Parathyroid adenoma (tissue), 2 donors: ENCODE results near the gene PPP3CB.

ENCODE experiments used
- H2AFZ ChIP-seq: fragments of 300-600 bp; sonication (generic); one replicate; pipeline ENCODE4 v1.7.0; 2017; ENCODE audit warnings: antibody characterized with exemption, mild to moderate bottlenecking
- H3K27ac ChIP-seq: fragments of 300-600 bp; sonication (generic); one replicate; pipeline ENCODE4 v1.7.0; 2017
- H3K27me3 ChIP-seq: fragments of 300-600 bp; sonication (generic); one replicate; pipeline ENCODE4 v1.7.0; 2017; ENCODE audit warnings: low read length; ENCODE audit not compliant: control insufficient read depth, insufficient read depth
- H3K36me3 ChIP-seq: fragments of 300-600 bp; sonication (generic); one replicate; pipeline ENCODE4 v1.7.0; 2017; ENCODE audit warnings: low read length; ENCODE audit not compliant: control insufficient read depth, insufficient read depth
- H3K4me1 ChIP-seq: fragments of 300-600 bp; sonication (generic); one replicate; pipeline ENCODE4 v1.7.0; 2017; ENCODE audit warnings: control low read depth
- H3K4me2 ChIP-seq: fragments of 300-600 bp; sonication (generic); one replicate; pipeline ENCODE4 v1.7.0; 2017; ENCODE audit warnings: low read length
- H3K4me3 ChIP-seq: fragments of 300-600 bp; sonication (generic); one replicate; pipeline ENCODE4 v1.7.0; 2017; ENCODE audit warnings: low read depth, low read length
- H3K79me2 ChIP-seq: fragments of 300-600 bp; sonication (generic); one replicate; pipeline ENCODE4 v1.7.0; 2017; ENCODE audit warnings: control low read depth
- H3K9ac ChIP-seq: fragments of 300-600 bp; sonication (generic); one replicate; pipeline ENCODE4 v1.7.0; 2017; ENCODE audit warnings: mild to moderate bottlenecking
- H3K9me3 ChIP-seq: fragments of 300-600 bp; sonication (generic); one replicate; pipeline ENCODE4 v1.7.0; 2017; ENCODE audit warnings: low read length; ENCODE audit not compliant: control insufficient read depth
- TF ChIP-seq, protein P1 (sequence below): fragments of 300-600 bp; sonication (generic); IDR thresholded peaks from one replicate; pipeline ENCODE4 v1.7.0; 2017; ENCODE audit warnings: antibody characterized with exemption, mild to moderate bottlenecking
- donor health status: primary hyperparathyroidism.

Gene PPP3CB

DNA sequence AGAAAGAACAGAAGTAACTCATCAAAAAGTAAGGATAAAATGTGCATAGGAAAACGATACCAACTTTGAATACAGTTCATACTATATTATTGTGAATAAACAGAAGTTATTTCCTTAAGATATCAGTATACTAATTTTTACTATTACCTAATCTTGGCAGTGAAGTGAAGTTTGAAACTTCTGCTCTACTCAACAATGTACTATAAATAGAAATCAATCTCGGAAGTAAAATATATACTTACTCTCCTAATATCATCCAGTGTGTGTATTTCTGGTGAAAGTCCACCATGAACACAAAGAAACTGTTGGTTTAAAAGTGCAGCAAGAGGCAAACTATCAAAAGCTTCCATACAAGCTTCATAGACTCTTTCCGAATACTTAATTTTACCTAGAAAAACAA lies 24.6 kb downstream of the PPP3CB start:
- Histone ChIP-seq H3K27ac (no peak overlapping the region), H3K9me3 (no peaks in the 10 kb centered on the region), H2AFZ (no peak overlapping the region), H3K4me1 (no peaks in the 10 kb centered on the region), H3K4me3 (no peak overlapping the region), H3K4me2 (no peak overlapping the region), H3K36me3 (no peaks in the 10 kb centered on the region), H3K9ac (no peak overlapping the region), H3K27me3 (no peaks in the 10 kb centered on the region), H3K79me2 (no peaks in the 10 kb centered on the region)
- TF ChIP-seq, protein P1, sequence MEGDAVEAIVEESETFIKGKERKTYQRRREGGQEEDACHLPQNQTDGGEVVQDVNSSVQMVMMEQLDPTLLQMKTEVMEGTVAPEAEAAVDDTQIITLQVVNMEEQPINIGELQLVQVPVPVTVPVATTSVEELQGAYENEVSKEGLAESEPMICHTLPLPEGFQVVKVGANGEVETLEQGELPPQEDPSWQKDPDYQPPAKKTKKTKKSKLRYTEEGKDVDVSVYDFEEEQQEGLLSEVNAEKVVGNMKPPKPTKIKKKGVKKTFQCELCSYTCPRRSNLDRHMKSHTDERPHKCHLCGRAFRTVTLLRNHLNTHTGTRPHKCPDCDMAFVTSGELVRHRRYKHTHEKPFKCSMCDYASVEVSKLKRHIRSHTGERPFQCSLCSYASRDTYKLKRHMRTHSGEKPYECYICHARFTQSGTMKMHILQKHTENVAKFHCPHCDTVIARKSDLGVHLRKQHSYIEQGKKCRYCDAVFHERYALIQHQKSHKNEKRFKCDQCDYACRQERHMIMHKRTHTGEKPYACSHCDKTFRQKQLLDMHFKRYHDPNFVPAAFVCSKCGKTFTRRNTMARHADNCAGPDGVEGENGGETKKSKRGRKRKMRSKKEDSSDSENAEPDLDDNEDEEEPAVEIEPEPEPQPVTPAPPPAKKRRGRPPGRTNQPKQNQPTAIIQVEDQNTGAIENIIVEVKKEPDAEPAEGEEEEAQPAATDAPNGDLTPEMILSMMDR = no peak

- no peaks in the 10 kb centered on the region for H3K36me3 ChIP-seq
- H3K9ac ChIP-seq = no peak overlapping the region
- H3K4me2 ChIP-seq = no peak overlapping the region
- no peaks in the 10 kb centered on the region for H3K27me3 ChIP-seq
- H3K27ac ChIP-seq = no peak overlapping the region
- no peak overlapping the region for H2AFZ ChIP-seq
- no peaks in the 10 kb centered on the region for H3K4me1 ChIP-seq
- no peaks in the 10 kb centered on the region for H3K9me3 ChIP-seq
- no peak overlapping the region for H3K4me3 ChIP-seq
- H3K79me2 ChIP-seq = no peaks in the 10 kb centered on the region
- TF ChIP-seq, protein P1 = no peak
These were observed 26.2 kb downstream of the PPP3CB start for GRCh38 chr10:73469579-73469978.

- TF ChIP-seq, protein P1 = no peak
- Histone ChIP-seq H3K36me3 (no peaks in the 10 kb centered on the region), H3K9ac (no peak overlapping the region)
These were observed 28.6 kb downstream of the PPP3CB start for GRCh38 chr10:73467206-73467605.

DNA sequence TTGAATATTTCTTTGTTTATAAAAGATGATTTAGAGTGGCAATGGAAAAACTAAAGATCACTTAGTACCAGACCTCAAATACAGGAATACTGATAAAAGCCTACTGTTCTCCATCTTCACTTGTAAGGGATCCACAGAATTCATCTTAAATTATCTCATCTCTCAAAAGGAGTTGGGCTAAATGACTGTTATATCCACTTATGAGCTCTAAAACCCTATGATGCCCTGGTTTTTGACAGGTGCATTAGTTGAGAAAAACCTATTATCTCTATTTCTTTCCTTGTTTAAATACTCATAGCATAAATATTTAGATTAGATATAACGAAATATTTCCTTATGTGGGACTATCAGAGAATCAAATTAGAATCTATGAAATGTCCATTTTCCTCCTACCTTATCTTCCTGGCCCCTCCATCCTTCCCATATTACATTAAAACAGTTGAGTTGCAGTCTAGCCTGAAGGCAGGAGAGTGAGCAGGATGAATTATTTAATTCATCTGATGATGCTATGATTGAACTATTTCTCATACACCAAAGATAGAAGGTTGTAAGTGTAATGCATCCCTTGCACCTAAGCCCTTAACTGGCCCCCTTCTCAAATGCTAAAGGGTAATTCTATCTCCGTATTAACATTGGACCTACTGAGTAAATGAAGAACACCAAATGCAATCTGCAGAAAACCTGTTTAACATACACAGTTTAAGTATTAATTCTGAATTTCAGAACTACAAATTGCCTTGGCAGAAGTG lies 29.7 kb downstream of the PPP3CB start:
- H3K9me3 ChIP-seq = no peaks in the 10 kb centered on the region
- no peak overlapping the region for H3K9ac ChIP-seq
- H3K4me1 ChIP-seq = no peaks in the 10 kb centered on the region
- no peak overlapping the region for H3K27ac ChIP-seq
- no peaks in the 10 kb centered on the region for H3K27me3 ChIP-seq
- TF ChIP-seq, protein P1 = no peak
- H3K4me3 ChIP-seq = no peak overlapping the region
- H3K4me2 ChIP-seq = no peak overlapping the region
- H3K36me3 ChIP-seq = no peaks in the 10 kb centered on the region
- no peaks in the 10 kb centered on the region for H3K79me2 ChIP-seq
- no peak overlapping the region for H2AFZ ChIP-seq

More at GRCh38 chr10:73467206-73467605, 28.6 kb downstream of the PPP3CB start:
- Histone ChIP-seq H3K4me2 (no peak overlapping the region), H3K27me3 (no peaks in the 10 kb centered on the region), H3K27ac (no peak overlapping the region), H3K9me3 (no peaks in the 10 kb centered on the region), H3K4me1 (no peaks in the 10 kb centered on the region), H3K79me2 (no peaks in the 10 kb centered on the region), H2AFZ (no peak overlapping the region), H3K4me3 (no peak overlapping the region)

DNA sequence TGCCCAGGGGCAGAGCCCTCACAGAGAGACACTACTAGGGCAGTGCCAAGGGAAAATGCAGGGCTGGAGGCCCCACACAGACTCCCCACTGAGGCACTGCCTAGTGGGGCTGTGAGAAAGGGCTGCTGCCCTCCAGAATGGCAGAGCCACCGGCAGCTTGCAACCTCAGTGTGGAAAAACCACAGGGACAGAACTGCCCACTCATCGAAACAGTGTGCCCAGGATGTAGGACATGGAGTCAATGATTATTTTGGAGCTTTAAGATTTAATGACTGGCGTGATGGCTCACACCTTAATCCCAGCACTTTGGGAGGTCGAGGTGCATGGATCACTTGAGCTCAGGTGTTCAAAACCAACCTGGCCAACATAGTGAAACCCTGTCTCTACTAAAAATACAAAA lies 34.9 kb downstream of the PPP3CB start:
- Histone ChIP-seq H3K79me2 (no peaks in the 10 kb centered on the region), H3K9me3 (no peaks in the 10 kb centered on the region), H3K4me2 (no peak overlapping the region), H3K36me3 (no peaks in the 10 kb centered on the region), H3K9ac (no peak overlapping the region), H3K4me1 (no peaks in the 10 kb centered on the region), H3K4me3 (no peak overlapping the region), H3K27ac (no peak overlapping the region), H2AFZ (no peak overlapping the region), H3K27me3 (no peaks in the 10 kb centered on the region)
- TF ChIP-seq, protein P1 = no peak
